Right lobe of liver (tissue), 6 donors: Measurements from ENCODE around the gene TPPP. TPM values are rescaled to one million over a fixed set of nuclear protein-coding genes. Genes with fewer than 3 reads are reported as not detected.

Experiments
- ATAC-seq, 4 donors: fragments of 200-7000 bp; cut with Tn5 transposase; one replicate each; pipeline ENCODE4 v1.9.1; 2020; ENCODE audit warnings: mild to moderate bottlenecking in 4 of 4, moderate library complexity in 4 of 4
- DNase-seq, 3 donors: peaks; one replicate each; pipeline ENCODE4 v3.0.0-alpha.2; 2020
- H3K27ac ChIP-seq, 3 donors: fragments of 200-600 bp; one replicate each; pipeline ENCODE4 v1.8.0; 2022
- H3K27me3 ChIP-seq, 2 donors: fragments of 200-600 bp; one replicate each; pipeline ENCODE4 v1.8.0; 2022
- H3K36me3 ChIP-seq, 4 donors: fragments of 200-600 bp; sonication (generic) in 1 of 4; one replicate each; pipeline versions ENCODE4 v1.5.1 to v1.8.0; 2017 to 2022; ENCODE audit warnings: control low read depth in 1 of 4
- H3K4me1 ChIP-seq, 4 donors: fragments of 200-600 bp; sonication (generic) in 1 of 4; one replicate each; pipeline versions ENCODE4 v1.5.1 to v1.8.0; 2017 to 2022; ENCODE audit warnings: control low read depth in 1 of 4
- H3K4me3 ChIP-seq, 3 donors: fragments of 200-600 bp; one replicate each; pipeline ENCODE4 v1.8.0; 2022
- H3K9me3 ChIP-seq, 4 donors: fragments of 200-600 bp; sonication (generic) in 1 of 4; one replicate each; pipeline versions ENCODE4 v1.5.1 to v1.8.0; 2017 to 2022; ENCODE audit warnings: control low read depth in 1 of 4
- POLR2A ChIP-seq: fragments of 450-650 bp; IDR thresholded peaks from one replicate; pipeline ENCODE4 v1.6.1; 2017; ENCODE audit warnings: antibody characterized with exemption, mild to moderate bottlenecking
- WGBS: methylation state at CpG from one replicate; pipeline ENCODE4 v1.1.6; 2018; ENCODE audit warnings: low coverage, low lambda C conversion rate; ENCODE audit not compliant: insufficient coverage; ENCODE audit errors: missing lambda C conversion rate; 5-methylcytosine and 5-hydroxymethylcytosine counted together
- intact Hi-C, 2 donors: fragments of 100-400 bp; cut with DNase I; formaldehyde crosslinking; loops; one replicate each; pipeline versions ENCODE4 v1.11.2 to v1.14.1; 2022
- total RNA-seq, 6 experiments: library from RNA; depleted of rRNA in 2 of 6; stranded (reverse); fragments of >200 nt in 2 of 6; fragmentation: NEBNext Ultra II Directional in 3 of 6; extraction: Animal tissue kit (Norgen Biotek cat#: 25700) in 3 of 6; gene quantifications; one replicate each; pipeline versions ENCODE4 v1.1.0 to v1.2.4, GENCODE V29; 2016 to 2023
- TF ChIP-seq, protein P1 (sequence below), 4 donors: fragments of 200-600 bp in 3 of 4; fragments of 450-650 bp in 1 of 4; IDR thresholded peaks; one replicate each; pipeline versions ENCODE4 v1.5.1 to v1.8.0; 2016 to 2022; ENCODE audit warnings: antibody characterized with exemption in 4 of 4, mild to moderate bottlenecking in 2 of 4
- donor health status: DM: no; HTN: yes; CAD: no.
- donor health status: DM: no; HTN: no; CAD: no.
- donor health status: DM: no; HTN: no; CAD: no.
- donor health status: DM: no; HTN: yes; CAD: no.
- donor health status: DM: no; HTN: yes; CAD: no.

Gene TPPP
- total RNA-seq, 6 experiments from 2014 or later: 1.9 to 4.3 (median 2.4) TPM

- TF ChIP-seq, protein P1, sequence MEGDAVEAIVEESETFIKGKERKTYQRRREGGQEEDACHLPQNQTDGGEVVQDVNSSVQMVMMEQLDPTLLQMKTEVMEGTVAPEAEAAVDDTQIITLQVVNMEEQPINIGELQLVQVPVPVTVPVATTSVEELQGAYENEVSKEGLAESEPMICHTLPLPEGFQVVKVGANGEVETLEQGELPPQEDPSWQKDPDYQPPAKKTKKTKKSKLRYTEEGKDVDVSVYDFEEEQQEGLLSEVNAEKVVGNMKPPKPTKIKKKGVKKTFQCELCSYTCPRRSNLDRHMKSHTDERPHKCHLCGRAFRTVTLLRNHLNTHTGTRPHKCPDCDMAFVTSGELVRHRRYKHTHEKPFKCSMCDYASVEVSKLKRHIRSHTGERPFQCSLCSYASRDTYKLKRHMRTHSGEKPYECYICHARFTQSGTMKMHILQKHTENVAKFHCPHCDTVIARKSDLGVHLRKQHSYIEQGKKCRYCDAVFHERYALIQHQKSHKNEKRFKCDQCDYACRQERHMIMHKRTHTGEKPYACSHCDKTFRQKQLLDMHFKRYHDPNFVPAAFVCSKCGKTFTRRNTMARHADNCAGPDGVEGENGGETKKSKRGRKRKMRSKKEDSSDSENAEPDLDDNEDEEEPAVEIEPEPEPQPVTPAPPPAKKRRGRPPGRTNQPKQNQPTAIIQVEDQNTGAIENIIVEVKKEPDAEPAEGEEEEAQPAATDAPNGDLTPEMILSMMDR (IDR thresholded peaks at IDR 0.05): peak in 2 of 4 donors; percentile 17 to 18
- no peak for TF ChIP-seq POLR2A
- Histone ChIP-seq H3K36me3 (no peaks in the 10 kb centered on the region), H3K27ac (no peak overlapping the region), H3K9me3 (no peaks in the 10 kb centered on the region), H3K27me3 (no peaks in the 10 kb centered on the region), H3K4me3 (no peak overlapping the region), H3K4me1 (peaks cover 0 to 6% (median 2%) of the 10 kb centered on the region in 4 donors)
- DNase-seq (peak; percentile 74 to 85 (median 82)), ATAC-seq (peak; percentile 85 to 89 (median 88))
- 30% methylated on average over 2 of the region's 24 CpGs for WGBS
- intact Hi-C loops: no loop called here
Measured at GRCh38 chr5:664343-664993, 28.7 kb downstream of the TPPP start.

DNA sequence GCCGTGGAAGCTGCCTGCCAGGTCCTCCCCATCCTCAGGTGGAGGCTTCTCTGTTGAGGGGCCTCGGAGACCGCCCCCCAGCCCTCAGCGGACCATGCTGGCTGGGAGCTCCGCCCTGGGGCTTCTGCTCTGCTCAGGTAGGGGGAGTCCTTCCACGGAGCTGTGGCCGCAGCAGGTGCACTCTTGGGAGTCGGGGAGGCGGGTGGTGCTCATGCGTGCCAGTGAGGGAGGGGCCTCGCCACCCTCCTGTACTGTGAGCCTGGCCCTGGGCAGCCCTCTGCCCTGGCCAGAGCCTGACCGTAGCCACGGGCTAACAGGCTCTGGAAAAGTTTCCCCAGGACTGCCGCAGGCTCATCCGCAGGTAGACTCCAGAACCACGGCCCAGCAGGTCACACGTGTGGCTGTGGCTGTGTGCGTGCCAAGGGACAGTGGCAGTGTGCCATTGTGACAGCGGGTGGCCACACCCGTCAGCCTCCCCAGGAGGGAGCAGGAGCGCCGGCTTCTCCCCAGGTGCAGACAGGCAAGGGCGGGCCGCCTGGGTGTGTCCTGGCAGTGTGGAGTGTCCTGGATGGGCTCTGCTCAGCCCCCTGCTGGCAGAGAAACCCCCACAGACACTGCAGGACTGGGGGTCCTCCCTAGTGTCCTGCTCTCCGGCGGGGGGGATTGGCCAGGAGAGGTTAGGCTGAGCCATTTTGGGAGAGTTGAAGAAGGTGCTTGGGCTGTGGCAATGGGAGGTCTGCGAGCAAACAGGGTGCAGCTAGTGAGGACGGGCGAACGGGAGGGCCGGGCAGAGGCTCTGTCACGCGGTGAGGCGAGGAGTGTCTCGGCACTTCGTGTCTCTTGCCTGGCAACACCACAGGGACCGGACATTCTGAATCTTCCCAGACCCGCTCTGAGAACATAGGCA, 29.5 kb downstream of the TPPP start:
- DNase-seq (peak in 2 of 3 donors; percentile 37 to 68), ATAC-seq (peak; percentile 31 to 65 (median 46))
- no peaks in the 10 kb centered on the region for H3K27me3 ChIP-seq
- no peaks in the 10 kb centered on the region for H3K9me3 ChIP-seq
- no peak overlapping the region for H3K4me3 ChIP-seq
- intact Hi-C loops: no loop called here
- H3K36me3 ChIP-seq: no peaks in the 10 kb centered on the region
- 74% methylated on average over 9 of the region's 38 CpGs for WGBS
- peaks cover 0 to 6% (median 2%) of the 10 kb centered on the region in 4 donors for H3K4me1 ChIP-seq
- H3K27ac ChIP-seq: no peak overlapping the region
- TF ChIP-seq, protein P1 (IDR thresholded peaks at IDR 0.05): no peak
- no peak for TF ChIP-seq POLR2A

DNA sequence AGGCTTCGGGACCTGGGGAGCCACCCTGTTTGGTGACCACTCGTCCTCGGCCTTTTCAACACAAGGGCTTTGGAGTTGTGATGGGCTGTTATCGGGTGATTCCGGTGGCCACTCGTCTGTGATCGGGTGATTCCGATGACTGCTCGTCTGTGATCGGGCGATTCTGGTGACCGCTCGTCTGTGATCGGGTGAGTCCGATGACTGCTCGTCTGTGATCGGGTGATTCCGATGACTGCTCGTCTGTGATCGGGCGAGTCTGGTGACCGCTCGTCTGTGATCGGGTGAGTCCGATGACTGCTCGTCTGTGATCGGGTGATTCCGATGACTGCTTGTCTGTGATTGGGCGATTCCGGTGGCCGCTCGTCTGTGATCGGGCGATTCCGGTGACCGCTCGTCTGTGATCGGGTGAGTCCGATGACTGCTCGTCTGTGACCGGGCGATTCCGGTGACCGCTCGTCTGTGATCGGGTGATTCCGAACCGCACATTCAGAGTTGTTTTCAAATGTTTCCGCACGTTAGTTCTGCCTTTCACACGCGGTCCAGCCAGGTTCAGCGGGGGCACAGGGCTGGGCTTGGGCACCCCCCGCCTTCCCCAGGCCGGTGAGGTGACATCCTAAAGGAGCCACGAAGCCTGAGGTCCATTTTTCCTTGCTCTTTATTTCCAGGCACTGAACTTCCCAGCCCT, 30.3 kb downstream of the TPPP start:
- TF ChIP-seq, protein P1 (IDR thresholded peaks at IDR 0.05): no peak
- TF ChIP-seq POLR2A: no peak
- H3K27ac ChIP-seq: no peak overlapping the region
- ATAC-seq (no peak), DNase-seq (peak; percentile 13 to 52 (median 39))
- no peaks in the 10 kb centered on the region for H3K27me3 ChIP-seq
- peaks cover 0 to 6% (median 2%) of the 10 kb centered on the region in 4 donors for H3K4me1 ChIP-seq
- intact Hi-C loops: no loop called here
- no peaks in the 10 kb centered on the region for H3K9me3 ChIP-seq
- no peak overlapping the region for H3K4me3 ChIP-seq
- H3K36me3 ChIP-seq: no peaks in the 10 kb centered on the region
- WGBS: 94% methylated on average over 19 of the region's 56 CpGs

GRCh38 chr5:661891-662750, 31.0 kb downstream of the TPPP start:
- Histone ChIP-seq H3K9me3 (no peaks in the 10 kb centered on the region), H3K36me3 (no peaks in the 10 kb centered on the region), H3K4me3 (no peak overlapping the region), H3K27me3 (no peaks in the 10 kb centered on the region), H3K4me1 (peaks cover 0 to 6% (median 2%) of the 10 kb centered on the region in 4 donors), H3K27ac (no peak overlapping the region)
- DNase-seq (peak; percentile 21 to 55 (median 42)), ATAC-seq (no peak)
- 88% methylated on average over 7 of the region's 53 CpGs for WGBS
- intact Hi-C loops: no loop called here
- no peak for TF ChIP-seq POLR2A
- TF ChIP-seq, protein P1 (IDR thresholded peaks at IDR 0.05): no peak
